ENCODE measurements around the gene NUP50. TPM values are rescaled to one million over a fixed set of nuclear protein-coding genes. Genes with fewer than 3 reads are reported as not detected.

NUP50 gene
- total RNA-seq, 1 experiment from 2014 or later = 128 TPM

DNA sequence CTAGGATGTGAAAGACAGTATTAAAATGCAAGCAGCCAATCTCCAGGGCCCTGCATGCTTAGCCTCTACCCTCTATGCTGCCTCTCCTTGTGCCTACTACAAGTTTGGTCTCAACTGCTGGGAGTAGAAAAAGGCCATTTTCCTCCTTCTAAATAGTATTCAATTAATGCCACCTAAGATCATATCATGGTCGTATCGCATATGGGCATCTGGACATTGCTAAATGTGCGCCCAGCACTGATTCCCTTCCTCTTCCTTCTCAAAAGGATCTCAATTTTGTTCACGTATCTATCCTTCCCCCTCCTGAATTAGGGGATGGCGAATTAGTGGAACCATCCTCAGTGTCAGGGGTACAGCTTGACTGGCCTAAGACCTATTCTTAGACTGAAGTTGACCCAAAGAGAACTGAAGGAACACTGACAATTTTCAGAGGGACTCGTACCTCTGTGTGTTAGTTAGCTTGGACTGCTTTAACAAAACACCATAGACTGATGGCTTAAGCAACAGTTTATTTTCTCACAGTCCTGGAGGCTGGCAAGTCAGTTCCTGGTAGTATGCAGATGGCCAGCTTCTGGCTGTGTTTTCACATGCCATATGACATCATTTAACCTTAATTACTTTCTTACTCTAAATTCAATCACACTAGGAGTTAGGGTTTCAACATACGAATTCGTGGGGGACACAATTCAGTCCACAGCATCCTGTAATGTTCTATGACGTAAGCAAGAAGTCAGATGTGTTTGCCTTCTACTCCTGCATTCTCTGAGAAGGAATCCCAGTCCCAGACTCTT lies 8.5 kb upstream of the NUP50 start:
- no peak overlapping the region for H3K4me3 Mint-ChIP-seq (ENCODE audit: unreplicated experiment)
- TF ChIP-seq, protein P1, sequence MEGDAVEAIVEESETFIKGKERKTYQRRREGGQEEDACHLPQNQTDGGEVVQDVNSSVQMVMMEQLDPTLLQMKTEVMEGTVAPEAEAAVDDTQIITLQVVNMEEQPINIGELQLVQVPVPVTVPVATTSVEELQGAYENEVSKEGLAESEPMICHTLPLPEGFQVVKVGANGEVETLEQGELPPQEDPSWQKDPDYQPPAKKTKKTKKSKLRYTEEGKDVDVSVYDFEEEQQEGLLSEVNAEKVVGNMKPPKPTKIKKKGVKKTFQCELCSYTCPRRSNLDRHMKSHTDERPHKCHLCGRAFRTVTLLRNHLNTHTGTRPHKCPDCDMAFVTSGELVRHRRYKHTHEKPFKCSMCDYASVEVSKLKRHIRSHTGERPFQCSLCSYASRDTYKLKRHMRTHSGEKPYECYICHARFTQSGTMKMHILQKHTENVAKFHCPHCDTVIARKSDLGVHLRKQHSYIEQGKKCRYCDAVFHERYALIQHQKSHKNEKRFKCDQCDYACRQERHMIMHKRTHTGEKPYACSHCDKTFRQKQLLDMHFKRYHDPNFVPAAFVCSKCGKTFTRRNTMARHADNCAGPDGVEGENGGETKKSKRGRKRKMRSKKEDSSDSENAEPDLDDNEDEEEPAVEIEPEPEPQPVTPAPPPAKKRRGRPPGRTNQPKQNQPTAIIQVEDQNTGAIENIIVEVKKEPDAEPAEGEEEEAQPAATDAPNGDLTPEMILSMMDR (IDR thresholded peaks at IDR 0.05; ENCODE audit: insufficient read depth in 1 of 2, low read depth in 1 of 2, low read length in 1 of 2, severe bottlenecking in 1 of 2, unreplicated experiment in 1 of 2) = no peak
- Histone ChIP-seq H3K36me3 (ENCODE audit: control insufficient read depth, insufficient read depth, low read length) (peaks cover 2% of the 10 kb centered on the region), H3K4me3 (ENCODE audit: low read depth, low read length) (no peak overlapping the region), H3K9me3 (no peaks in the 10 kb centered on the region), H3K27me3 (replicated peaks; ENCODE audit: control insufficient read depth, insufficient read depth, low read length) (no peaks in the 10 kb centered on the region), H3K4me1 (peaks cover 51% of the 10 kb centered on the region)
- no peaks in the 10 kb centered on the region for H3K27me3 Mint-ChIP-seq (ENCODE audit: insufficient read depth, unreplicated experiment)
- peaks cover 38% of the 10 kb centered on the region for H3K4me1 Mint-ChIP-seq (ENCODE audit: low read depth, unreplicated experiment)
- CTCF ChIA-PET = interaction anchor here (0.6 kb wide), 1 partner anchor 63 kb away, joined by 3 read pairs; no protein-coding TSS in a partner anchor
- peaks cover 76% of the 10 kb centered on the region for H3K36me3 Mint-ChIP-seq (ENCODE audit: insufficient read depth, unreplicated experiment)
- H3K27ac Mint-ChIP-seq (ENCODE audit: unreplicated experiment) = peak overlapping the region; percentile 51
- intact Hi-C loops (cut with micrococcal nuclease; ENCODE audit: unreplicated experiment) = no loop called here
- POLR2A ChIA-PET = no interaction called here
- no peak for DNase-seq
- BruUV-seq (replicated peaks) = no TSS peak
- no peaks in the 10 kb centered on the region for H3K9me3 Mint-ChIP-seq (ENCODE audit: unreplicated experiment)

GRCh38 chr22:45157907-45158306 lies 5.8 kb upstream of the NUP50 start:
- H3K36me3 ChIP-seq (ENCODE audit: control insufficient read depth, insufficient read depth, low read length) = peaks cover 2% of the 10 kb centered on the region
- Mint-ChIP-seq H3K9me3 (ENCODE audit: unreplicated experiment) (no peaks in the 10 kb centered on the region), H3K4me3 (ENCODE audit: unreplicated experiment) (no peak overlapping the region), H3K27me3 (ENCODE audit: insufficient read depth, unreplicated experiment) (no peaks in the 10 kb centered on the region), H3K4me1 (ENCODE audit: low read depth, unreplicated experiment) (peaks cover 49% of the 10 kb centered on the region), H3K27ac (ENCODE audit: unreplicated experiment) (no peak overlapping the region), H3K36me3 (ENCODE audit: insufficient read depth, unreplicated experiment) (peaks cover 74% of the 10 kb centered on the region)
- H3K9me3 ChIP-seq = no peaks in the 10 kb centered on the region
- CTCF ChIA-PET = no interaction called here
- DNase-seq = peak in 1 of 2 experiments; percentile 16
- no peak overlapping the region for H3K4me3 ChIP-seq (ENCODE audit: low read depth, low read length)
- TF ChIP-seq, protein P1 (IDR thresholded peaks at IDR 0.05; ENCODE audit: insufficient read depth in 1 of 2, low read depth in 1 of 2, low read length in 1 of 2, severe bottlenecking in 1 of 2, unreplicated experiment in 1 of 2) = no peak
- BruUV-seq (replicated peaks) = no TSS peak
- H3K4me1 ChIP-seq = peaks cover 61% of the 10 kb centered on the region
- intact Hi-C loops (cut with micrococcal nuclease; ENCODE audit: unreplicated experiment) = no loop called here
- H3K27me3 ChIP-seq (replicated peaks; ENCODE audit: control insufficient read depth, insufficient read depth, low read length) = no peaks in the 10 kb centered on the region
- POLR2A ChIA-PET = no interaction called here

- TF ChIP-seq, protein P1 (IDR thresholded peaks at IDR 0.05; ENCODE audit: insufficient read depth in 1 of 2, low read depth in 1 of 2, low read length in 1 of 2, severe bottlenecking in 1 of 2, unreplicated experiment in 1 of 2) = no peak
- Histone ChIP-seq H3K4me3 (ENCODE audit: low read depth, low read length) (no peak overlapping the region), H3K36me3 (ENCODE audit: control insufficient read depth, insufficient read depth, low read length) (peaks cover 2% of the 10 kb centered on the region), H3K9me3 (no peaks in the 10 kb centered on the region), H3K27me3 (replicated peaks; ENCODE audit: control insufficient read depth, insufficient read depth, low read length) (no peaks in the 10 kb centered on the region), H3K4me1 (peaks cover 51% of the 10 kb centered on the region)
- ChIA-PET CTCF (no interaction called here), POLR2A (interaction anchor here (0.6 kb wide), 1 partner anchor 32 kb away, joined by 4 read pairs; no protein-coding TSS in a partner anchor)
- Mint-ChIP-seq H3K9me3 (ENCODE audit: unreplicated experiment) (no peaks in the 10 kb centered on the region), H3K27ac (ENCODE audit: unreplicated experiment) (peak overlapping the region; percentile 50), H3K4me3 (ENCODE audit: unreplicated experiment) (peak overlapping the region; percentile 42), H3K36me3 (ENCODE audit: insufficient read depth, unreplicated experiment) (peaks cover 73% of the 10 kb centered on the region), H3K27me3 (ENCODE audit: insufficient read depth, unreplicated experiment) (no peaks in the 10 kb centered on the region), H3K4me1 (ENCODE audit: low read depth, unreplicated experiment) (peaks cover 38% of the 10 kb centered on the region)
- DNase-seq = no peak
- intact Hi-C loops (cut with micrococcal nuclease; ENCODE audit: unreplicated experiment) = loop anchor here (5.0 kb wide), 1 partner anchor 58 kb away; no protein-coding TSS in a partner anchor
- no TSS peak for BruUV-seq (replicated peaks)
Measured at GRCh38 chr22:45159652-45160462, 3.9 kb upstream of the NUP50 start.

All from Caco-2 (cell line).